ENCODE data around the gene FLII.

GRCh38 chr17:18261659-18262058 lies 3.1 kb upstream of the FLII start:
- no peak for TF ChIP-seq GATA2 (IDR thresholded peaks at IDR 0.05; ENCODE audit: low read depth, low read length)
- TF ChIP-seq GATA3 (IDR thresholded peaks at IDR 0.05; ENCODE audit: low read depth, low read length): no peak
